Brain microvascular endothelial cell (primary cell): ENCODE results near the gene CASKIN2.

Source experiments
- DNase-seq: peaks from one replicate; pipeline ENCODE4 v3.0.0-alpha.2; 2020
- H3K27ac ChIP-seq: fragments of 250-450 bp; sonication (Bioruptor Pico); 2 replicates; pipeline ENCODE4 v1.5.1; 2020; ENCODE audit warnings: mild to moderate bottlenecking, moderate library complexity
- H3K27me3 ChIP-seq: fragments of 250-450 bp; sonication (Bioruptor Pico); replicated peaks from 2 replicates; pipeline ENCODE4 v1.5.1; 2020; ENCODE audit warnings: mild to moderate bottlenecking
- H3K36me3 ChIP-seq: fragments of 250-450 bp; sonication (Bioruptor Pico); replicated peaks from 2 replicates; pipeline ENCODE4 v1.5.1; 2020; ENCODE audit warnings: mild to moderate bottlenecking
- H3K4me3 ChIP-seq: 2 replicates; pipeline ENCODE4 v1.5.1; 2011; ENCODE audit warnings: low read depth, mild to moderate bottlenecking, control low read depth, low read length, moderate library complexity
- CTCF ChIP-seq: IDR thresholded peaks from 2 replicates; pipeline ENCODE4 v1.5.1; 2011; ENCODE audit warnings: low read depth, mild to moderate bottlenecking, moderate library complexity, low read length, control low read depth, inconsistent platforms; ENCODE audit errors: missing control alignments
- in situ Hi-C: cut with HindIII; loops from 2 replicates; pipeline ENCODE4 v1.10.0; 2017; ENCODE audit warnings: low sequenced_read_pairs, low pct_ligation_motif_present

The CASKIN2 gene

GRCh38 chr17:75472119-75472518 is 43.2 kb downstream of the CASKIN2 start:
- in situ Hi-C loops = no loop called here
- no peaks in the 10 kb centered on the region for H3K36me3 ChIP-seq
- no peak for TF ChIP-seq CTCF
- H3K27me3 ChIP-seq = no peaks in the 10 kb centered on the region
- DNase-seq = no peak
- no peak overlapping the region for H3K27ac ChIP-seq
- no peak overlapping the region for H3K4me3 ChIP-seq

- DNase-seq = no peak
- Histone ChIP-seq H3K4me3 (no peak overlapping the region), H3K27ac (no peak overlapping the region), H3K36me3 (no peaks in the 10 kb centered on the region), H3K27me3 (no peaks in the 10 kb centered on the region)
- TF ChIP-seq CTCF = no peak
- in situ Hi-C loops = no loop called here
Observed at GRCh38 chr17:75471207-75471606, 44.1 kb downstream of the CASKIN2 start.

GRCh38 chr17:75468779-75469373 is 46.5 kb downstream of the CASKIN2 start:
- no peaks in the 10 kb centered on the region for H3K27me3 ChIP-seq
- in situ Hi-C loops = no loop called here
- TF ChIP-seq CTCF = no peak
- no peak overlapping the region for H3K27ac ChIP-seq
- H3K36me3 ChIP-seq = no peaks in the 10 kb centered on the region
- DNase-seq = no peak
- H3K4me3 ChIP-seq = no peak overlapping the region

GRCh38 chr17:75468291-75468754 is 47.0 kb downstream of the CASKIN2 start:
- Histone ChIP-seq H3K27me3 (no peaks in the 10 kb centered on the region), H3K4me3 (no peak overlapping the region), H3K27ac (no peak overlapping the region), H3K36me3 (no peaks in the 10 kb centered on the region)
- in situ Hi-C loops = no loop called here
- no peak for TF ChIP-seq CTCF
- no peak for DNase-seq

GRCh38 chr17:75465039-75465438 is 50.3 kb downstream of the CASKIN2 start:
- DNase-seq = no peak
- Histone ChIP-seq H3K36me3 (no peaks in the 10 kb centered on the region), H3K27ac (no peak overlapping the region), H3K4me3 (no peak overlapping the region), H3K27me3 (no peaks in the 10 kb centered on the region)
- no peak for TF ChIP-seq CTCF
- in situ Hi-C loops = no loop called here

GRCh38 chr17:75463603-75464002 is 51.7 kb downstream of the CASKIN2 start:
- in situ Hi-C loops = no loop called here

More at GRCh38 chr17:75463603-75464002, 51.7 kb downstream of the CASKIN2 start:
- H3K36me3 ChIP-seq = no peaks in the 10 kb centered on the region
- no peaks in the 10 kb centered on the region for H3K27me3 ChIP-seq
- TF ChIP-seq CTCF = no peak
- H3K4me3 ChIP-seq = no peak overlapping the region
- no peak overlapping the region for H3K27ac ChIP-seq
- DNase-seq = no peak
